ENCODE results near the gene ZBED1. TPM values are rescaled to one million over a fixed set of nuclear protein-coding genes. Genes with fewer than 3 reads are reported as not detected.

Gene ZBED1
- polyA plus RNA-seq, 1 donor (not counting 4 experiments of a cell fraction or from before 2014, with no cell fraction given), result 9.0 TPM

GRCh38 chrX:2499507-2499906, 1.3 kb downstream of the ZBED1 start:
- Histone ChIP-seq H3K9me1 (ENCODE audit: control insufficient read depth, extremely low read depth, insufficient read depth, low read length) (no peaks in the 10 kb centered on the region), H3K9me3 (ENCODE audit: control insufficient read depth, low read depth, low read length) (no peaks in the 10 kb centered on the region), H4K20me1 (ENCODE audit: control insufficient read depth, extremely low read depth, insufficient read depth, low read length) (no peaks in the 10 kb centered on the region), H3K27ac (ENCODE audit: control insufficient read depth, insufficient read depth, low read length) (no peak overlapping the region), H3K4me1 (ENCODE audit: control insufficient read depth, extremely low read depth, insufficient read depth, low read length) (peaks cover 25% of the 10 kb centered on the region), H3K9ac (ENCODE audit: control insufficient read depth, extremely low read depth, insufficient read depth, low read length) (peak overlapping the region; percentile 81), H3K4me3 (ENCODE audit: control insufficient read depth in 2 of 3, extremely low read depth in 1 of 3, insufficient read depth in 2 of 3, low read depth in 1 of 3, low read length in 3 of 3) (peak overlapping the region; percentile 71 to 85 (median 71)), H2AFZ (ENCODE audit: control insufficient read depth, low read length) (no peak overlapping the region), H3K27me3 (ENCODE audit: control insufficient read depth, extremely low read depth, insufficient read depth, low read length) (no peaks in the 10 kb centered on the region), H3K79me2 (ENCODE audit: control insufficient read depth, insufficient read depth, low read length) (peaks cover 43% of the 10 kb centered on the region), H3K4me2 (ENCODE audit: control insufficient read depth, extremely low read depth, insufficient read depth, low read depth, low read length) (peak overlapping the region; percentile 74), H3K36me3 (ENCODE audit: control insufficient read depth in 2 of 2, extremely low read depth in 1 of 2, insufficient read depth in 2 of 2, low read length in 2 of 2) (peaks cover 0 to 3% of the 10 kb centered on the region in 2 experiments)
- dilution Hi-C loops (cut with MboI; ENCODE audit: extremely low pct_ligation_motif_present, low sequenced_read_pairs), result no loop called here
- DNase-seq (ENCODE audit: low read depth, low spot score) (no peak), FAIRE-seq (no peak)
- TF ChIP-seq CTCF (optimal IDR thresholded peaks at IDR 0.05 in 1 of 3, IDR thresholded peaks at IDR 0.05 in 1 of 3, conservative IDR thresholded peaks at IDR 0.05 in 1 of 3; ENCODE audit: extremely low read depth in 1 of 3, insufficient read depth in 2 of 3, low read length in 3 of 3) (no peak), EZH2 (IDR thresholded peaks at IDR 0.05; ENCODE audit: low read length) (no peak)

GRCh38 chrX:2498781-2499302, 1.9 kb downstream of the ZBED1 start:
- Histone ChIP-seq H3K4me2 (ENCODE audit: control insufficient read depth, extremely low read depth, insufficient read depth, low read depth, low read length) (peak overlapping the region; percentile 74), H3K9me3 (ENCODE audit: control insufficient read depth, low read depth, low read length) (no peaks in the 10 kb centered on the region), H3K27me3 (ENCODE audit: control insufficient read depth, extremely low read depth, insufficient read depth, low read length) (no peaks in the 10 kb centered on the region), H3K36me3 (ENCODE audit: control insufficient read depth in 2 of 2, extremely low read depth in 1 of 2, insufficient read depth in 2 of 2, low read length in 2 of 2) (peaks cover 0 to 3% of the 10 kb centered on the region in 2 experiments), H3K27ac (ENCODE audit: control insufficient read depth, insufficient read depth, low read length) (peak overlapping the region; percentile 43), H3K79me2 (ENCODE audit: control insufficient read depth, insufficient read depth, low read length) (peaks cover 43% of the 10 kb centered on the region), H3K4me1 (ENCODE audit: control insufficient read depth, extremely low read depth, insufficient read depth, low read length) (peaks cover 25% of the 10 kb centered on the region), H3K9me1 (ENCODE audit: control insufficient read depth, extremely low read depth, insufficient read depth, low read length) (no peaks in the 10 kb centered on the region), H4K20me1 (ENCODE audit: control insufficient read depth, extremely low read depth, insufficient read depth, low read length) (no peaks in the 10 kb centered on the region), H3K4me3 (ENCODE audit: control insufficient read depth in 2 of 3, extremely low read depth in 1 of 3, insufficient read depth in 2 of 3, low read depth in 1 of 3, low read length in 3 of 3) (peak overlapping the region; percentile 48 to 71 (median 71)), H3K9ac (ENCODE audit: control insufficient read depth, extremely low read depth, insufficient read depth, low read length) (peak overlapping the region; percentile 52), H2AFZ (ENCODE audit: control insufficient read depth, low read length) (peak overlapping the region; percentile 9)
- TF ChIP-seq EZH2 (IDR thresholded peaks at IDR 0.05; ENCODE audit: low read length), result no peak
- no peak for TF ChIP-seq CTCF (optimal IDR thresholded peaks at IDR 0.05 in 1 of 3, IDR thresholded peaks at IDR 0.05 in 1 of 3, conservative IDR thresholded peaks at IDR 0.05 in 1 of 3; ENCODE audit: extremely low read depth in 1 of 3, insufficient read depth in 2 of 3, low read length in 3 of 3)
- dilution Hi-C loops (cut with MboI; ENCODE audit: extremely low pct_ligation_motif_present, low sequenced_read_pairs), result no loop called here
- FAIRE-seq (no peak), DNase-seq (ENCODE audit: low read depth, low spot score) (no peak)

Data from keratinocyte (primary cell).